Measurements from ENCODE around the gene AIG1. TPM values are rescaled to one million over a fixed set of nuclear protein-coding genes. Genes with fewer than 3 reads are reported as not detected.
A peak's percentile ranks its signal among the peaks of the same experiment; 100 is the strongest.

Gene AIG1
- total RNA-seq, 1 experiment from 2014 or later: 6.8 TPM

DNA sequence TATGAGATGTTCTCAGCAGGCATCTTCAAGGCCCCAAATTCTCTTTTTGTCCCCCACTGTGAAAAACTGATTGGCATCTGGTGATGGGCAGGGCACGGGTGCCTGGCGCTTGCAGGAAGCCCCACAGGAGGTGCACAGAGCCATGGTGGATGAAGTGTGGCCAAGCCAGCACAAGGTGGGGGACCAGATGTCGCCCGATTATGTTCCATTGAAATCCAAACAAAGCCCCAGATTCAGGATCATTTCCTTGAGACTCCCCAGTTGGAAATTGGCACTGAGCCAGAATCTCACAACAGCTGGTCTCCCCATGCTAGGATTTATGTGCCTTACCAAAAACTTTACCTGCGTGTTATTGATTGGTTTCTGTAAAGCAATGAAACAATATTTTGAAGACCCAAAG is 203.7 kb downstream of the AIG1 start:
- H3K27me3 ChIP-seq: no peaks in the 10 kb centered on the region
- no peaks in the 10 kb centered on the region for H3K36me3 ChIP-seq
- no peaks in the 10 kb centered on the region for H3K9me3 ChIP-seq (replicated peaks)
- H3K27ac ChIP-seq: no peak overlapping the region
- H3K4me3 ChIP-seq: no peak overlapping the region
- peak; percentile 40 to 71 for DNase-seq
- H3K4me1 ChIP-seq: peaks cover 6% of the 10 kb centered on the region

GRCh38 chr6:143264986-143265764 is 204.5 kb downstream of the AIG1 start:
- Histone ChIP-seq H3K27ac (no peak overlapping the region), H3K9me3 (replicated peaks) (no peaks in the 10 kb centered on the region), H3K4me1 (peaks cover 6% of the 10 kb centered on the region), H3K4me3 (no peak overlapping the region), H3K27me3 (no peaks in the 10 kb centered on the region), H3K36me3 (no peaks in the 10 kb centered on the region)
- no peak for DNase-seq

DNA sequence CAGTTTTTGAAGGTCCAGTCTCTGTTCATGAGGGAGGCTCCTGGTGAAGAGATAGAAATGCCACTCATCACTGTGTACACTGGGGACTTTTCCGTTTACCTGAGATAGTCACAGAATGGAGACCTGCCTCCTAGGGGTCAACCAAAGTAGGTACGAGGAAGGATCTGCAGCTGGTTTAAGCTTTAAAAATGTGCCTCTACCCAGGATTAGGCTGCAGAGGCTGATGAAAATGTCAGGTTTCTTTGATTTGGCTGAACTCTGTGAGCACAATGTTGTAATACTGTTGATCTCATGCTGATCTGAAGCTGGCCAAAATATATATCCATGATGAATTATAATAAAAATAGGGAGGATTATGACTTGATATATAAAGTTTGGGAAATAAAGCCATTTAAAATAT is 207.1 kb downstream of the AIG1 start:
- no peaks in the 10 kb centered on the region for H3K36me3 ChIP-seq
- H3K27ac ChIP-seq: no peak overlapping the region
- no peaks in the 10 kb centered on the region for H3K27me3 ChIP-seq
- H3K4me1 ChIP-seq: peaks cover 6% of the 10 kb centered on the region
- DNase-seq: no peak
- H3K4me3 ChIP-seq: no peak overlapping the region
- no peaks in the 10 kb centered on the region for H3K9me3 ChIP-seq (replicated peaks)

- Histone ChIP-seq H3K27me3 (no peaks in the 10 kb centered on the region), H3K27ac (no peak overlapping the region), H3K4me3 (no peak overlapping the region), H3K36me3 (no peaks in the 10 kb centered on the region), H3K9me3 (replicated peaks) (no peaks in the 10 kb centered on the region), H3K4me1 (peaks cover 6% of the 10 kb centered on the region)
- DNase-seq: no peak
Observed at GRCh38 chr6:143268439-143268838, 207.8 kb downstream of the AIG1 start.

- Histone ChIP-seq H3K27ac (no peak overlapping the region), H3K36me3 (no peaks in the 10 kb centered on the region), H3K4me1 (no peaks in the 10 kb centered on the region), H3K4me3 (no peak overlapping the region), H3K27me3 (no peaks in the 10 kb centered on the region), H3K9me3 (replicated peaks) (no peaks in the 10 kb centered on the region)
- no peak for DNase-seq
Observed at GRCh38 chr6:143270026-143270425, 209.3 kb downstream of the AIG1 start.

- no peaks in the 10 kb centered on the region for H3K36me3 ChIP-seq
- no peaks in the 10 kb centered on the region for H3K9me3 ChIP-seq (replicated peaks)
- no peak for DNase-seq
- no peaks in the 10 kb centered on the region for H3K27me3 ChIP-seq
- no peak overlapping the region for H3K4me3 ChIP-seq
- H3K4me1 ChIP-seq: no peaks in the 10 kb centered on the region
- H3K27ac ChIP-seq: no peak overlapping the region
Observed at GRCh38 chr6:143271024-143271423, 210.3 kb downstream of the AIG1 start.

- DNase-seq: no peak
- no peaks in the 10 kb centered on the region for H3K4me1 ChIP-seq
- no peak overlapping the region for H3K27ac ChIP-seq
- H3K4me3 ChIP-seq: no peak overlapping the region
- H3K36me3 ChIP-seq: no peaks in the 10 kb centered on the region
- no peaks in the 10 kb centered on the region for H3K27me3 ChIP-seq
- H3K9me3 ChIP-seq (replicated peaks): no peaks in the 10 kb centered on the region
Observed at GRCh38 chr6:143276436-143276835, 215.7 kb downstream of the AIG1 start.

GRCh38 chr6:143279385-143279784 is 218.7 kb downstream of the AIG1 start:
- Histone ChIP-seq H3K27me3 (no peaks in the 10 kb centered on the region), H3K4me3 (no peak overlapping the region), H3K9me3 (replicated peaks) (no peaks in the 10 kb centered on the region), H3K36me3 (no peaks in the 10 kb centered on the region), H3K27ac (no peak overlapping the region), H3K4me1 (no peaks in the 10 kb centered on the region)
- peak; percentile 11 to 42 for DNase-seq

DNA sequence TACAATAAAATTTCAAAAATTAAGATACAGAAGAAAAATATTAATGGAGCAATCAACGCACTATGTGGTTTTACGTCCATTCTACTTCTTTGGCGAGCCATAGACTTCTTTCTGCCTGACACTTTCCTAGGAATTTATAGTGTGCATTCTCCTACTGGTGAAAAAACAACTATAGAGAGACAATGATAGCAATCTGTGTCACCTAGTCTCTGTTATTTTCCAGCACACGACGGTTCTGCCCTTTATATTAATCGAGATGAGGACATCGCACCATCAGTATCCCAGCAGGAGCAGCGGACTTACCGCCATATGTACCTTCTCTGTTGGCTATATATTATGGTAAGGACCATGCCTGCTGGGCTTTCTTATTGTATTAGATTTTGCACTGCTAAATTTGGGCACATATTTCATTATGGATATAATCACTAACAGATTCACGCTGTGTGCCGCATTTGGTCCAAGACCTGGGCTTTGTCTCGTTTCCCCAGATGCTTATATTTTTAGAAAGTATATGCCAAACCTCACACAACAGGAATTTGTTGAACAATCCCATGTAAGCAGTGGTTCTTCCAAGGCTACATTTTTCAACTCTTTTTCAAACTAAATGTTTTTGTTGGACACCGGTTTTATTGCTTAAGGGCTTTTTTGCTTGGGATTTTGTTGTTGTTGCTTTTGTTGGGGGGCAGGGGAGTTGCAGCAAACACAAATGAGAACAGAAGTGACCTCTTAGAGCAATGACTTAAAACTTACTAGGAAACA is 223.4 kb downstream of the AIG1 start:
- Histone ChIP-seq H3K9me3 (replicated peaks) (no peaks in the 10 kb centered on the region), H3K4me3 (no peak overlapping the region), H3K27me3 (no peaks in the 10 kb centered on the region), H3K36me3 (no peaks in the 10 kb centered on the region), H3K27ac (no peak overlapping the region), H3K4me1 (no peaks in the 10 kb centered on the region)
- DNase-seq: no peak

DNA sequence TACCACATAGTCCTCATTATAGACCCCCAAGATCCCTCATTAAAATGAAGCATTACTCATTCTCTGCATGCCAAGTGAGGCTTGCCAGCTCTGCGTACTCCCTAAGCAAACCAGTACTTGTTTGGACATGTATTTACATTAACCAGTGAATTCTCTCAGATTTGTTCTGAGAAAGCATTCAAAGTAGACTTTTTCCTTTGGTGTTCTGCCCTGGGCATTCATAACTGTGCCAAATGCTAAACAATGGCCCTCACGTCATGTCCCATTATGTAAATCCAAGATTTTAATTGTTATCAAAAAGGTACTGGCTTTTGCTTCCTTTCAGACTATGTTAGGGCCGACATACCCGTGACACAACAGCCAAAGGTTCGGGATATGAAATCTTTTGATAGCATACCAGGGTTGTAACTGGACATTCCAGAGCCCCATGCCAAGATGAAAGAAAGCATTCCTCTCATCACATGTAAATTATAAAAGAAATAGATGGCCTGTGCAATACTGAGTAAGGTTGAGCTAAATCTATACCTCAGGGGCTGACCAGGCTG is 225.6 kb downstream of the AIG1 start:
- Histone ChIP-seq H3K36me3 (no peaks in the 10 kb centered on the region), H3K27me3 (no peaks in the 10 kb centered on the region), H3K4me1 (no peaks in the 10 kb centered on the region), H3K9me3 (replicated peaks) (no peaks in the 10 kb centered on the region), H3K4me3 (no peak overlapping the region), H3K27ac (no peak overlapping the region)
- no peak for DNase-seq

GRCh38 chr6:143288923-143289322 is 228.2 kb downstream of the AIG1 start:
- Histone ChIP-seq H3K4me1 (no peaks in the 10 kb centered on the region), H3K27ac (no peak overlapping the region), H3K36me3 (no peaks in the 10 kb centered on the region), H3K27me3 (no peaks in the 10 kb centered on the region), H3K4me3 (no peak overlapping the region), H3K9me3 (replicated peaks) (no peaks in the 10 kb centered on the region)
- DNase-seq: no peak

DNA sequence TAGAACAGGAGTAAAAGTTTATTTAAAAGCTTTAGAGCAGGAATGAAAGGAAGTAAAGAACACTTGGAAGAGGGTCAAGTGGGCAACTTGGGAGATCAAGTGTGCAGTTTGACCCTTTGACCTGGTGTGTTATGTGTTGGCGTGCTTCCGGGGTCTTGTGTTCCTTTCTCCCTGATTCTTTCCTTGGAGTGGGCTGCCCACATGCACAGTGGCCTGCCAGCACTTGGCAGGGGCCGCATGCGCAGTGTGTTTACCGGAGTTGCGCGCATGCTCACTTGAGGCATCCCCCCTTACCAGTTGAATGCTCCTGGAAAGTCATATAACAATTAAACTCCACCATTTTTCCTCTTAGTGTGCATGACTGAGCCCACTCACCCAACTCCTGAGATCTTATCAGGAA is 229.5 kb downstream of the AIG1 start:
- Histone ChIP-seq H3K27me3 (no peaks in the 10 kb centered on the region), H3K4me3 (no peak overlapping the region), H3K4me1 (no peaks in the 10 kb centered on the region), H3K36me3 (no peaks in the 10 kb centered on the region), H3K9me3 (replicated peaks) (no peaks in the 10 kb centered on the region), H3K27ac (no peak overlapping the region)
- DNase-seq: no peak

- no peaks in the 10 kb centered on the region for H3K9me3 ChIP-seq (replicated peaks)
- H3K27me3 ChIP-seq: no peaks in the 10 kb centered on the region
- H3K36me3 ChIP-seq: no peaks in the 10 kb centered on the region
- H3K27ac ChIP-seq: no peak overlapping the region
- no peak for DNase-seq
- H3K4me1 ChIP-seq: no peaks in the 10 kb centered on the region
- H3K4me3 ChIP-seq: no peak overlapping the region
Observed at GRCh38 chr6:143293523-143293922, 232.8 kb downstream of the AIG1 start.

DNA sequence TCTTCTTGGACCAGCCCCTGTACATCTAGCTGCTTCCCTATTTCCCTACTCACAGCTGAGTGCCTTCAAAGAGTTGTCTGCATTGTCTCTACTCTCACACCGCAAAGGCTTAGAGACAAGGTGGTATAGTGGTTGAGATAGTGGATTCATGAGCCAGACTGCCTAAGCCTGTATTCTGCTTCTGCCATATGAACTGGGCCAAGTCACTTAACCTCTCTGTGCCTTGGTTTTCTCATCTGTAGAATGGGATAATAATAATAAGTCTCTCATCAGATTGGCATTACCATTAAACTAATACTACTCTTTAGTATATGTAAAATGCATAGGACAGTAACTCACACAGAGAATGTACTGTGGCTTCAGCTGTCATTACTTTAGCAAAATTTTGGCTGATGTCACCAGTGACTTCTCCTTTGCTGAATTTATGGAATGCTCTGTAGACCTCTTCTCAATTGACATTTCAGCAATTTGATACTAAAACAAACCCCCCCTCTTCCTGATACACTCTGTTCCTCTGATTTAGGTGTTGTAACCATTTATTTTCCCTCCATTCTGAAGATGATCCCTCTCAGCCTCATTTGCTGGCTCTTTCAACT is 233.7 kb downstream of the AIG1 start:
- H3K27me3 ChIP-seq: no peaks in the 10 kb centered on the region
- H3K9me3 ChIP-seq (replicated peaks): no peaks in the 10 kb centered on the region
- H3K4me1 ChIP-seq: no peaks in the 10 kb centered on the region
- no peak overlapping the region for H3K4me3 ChIP-seq
- no peaks in the 10 kb centered on the region for H3K36me3 ChIP-seq
- no peak for DNase-seq
- no peak overlapping the region for H3K27ac ChIP-seq

DNA sequence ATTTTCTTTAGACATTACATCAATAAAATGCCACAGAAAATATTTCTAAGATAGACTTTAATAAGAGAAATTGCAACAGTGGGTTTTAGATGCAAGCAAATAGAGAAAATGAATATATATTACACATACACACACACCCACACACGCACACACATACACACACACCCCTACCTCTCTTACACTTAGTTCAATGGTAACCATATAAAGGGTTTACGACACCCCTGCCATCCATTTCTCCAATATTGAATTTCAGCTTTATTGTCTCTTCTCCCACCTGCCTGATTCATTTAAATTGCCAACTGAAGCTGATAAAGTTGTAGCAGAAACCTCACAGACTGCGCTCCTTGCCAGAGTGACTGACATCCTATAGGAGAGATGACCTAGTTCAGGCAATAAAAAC is 235.2 kb downstream of the AIG1 start:
- Histone ChIP-seq H3K27ac (no peak overlapping the region), H3K4me3 (no peak overlapping the region), H3K36me3 (no peaks in the 10 kb centered on the region), H3K27me3 (no peaks in the 10 kb centered on the region), H3K9me3 (replicated peaks) (no peaks in the 10 kb centered on the region), H3K4me1 (no peaks in the 10 kb centered on the region)
- no peak for DNase-seq
